ENCODE data around the gene CROCC2. TPM values are rescaled to one million over a fixed set of nuclear protein-coding genes. Genes with fewer than 3 reads are reported as not detected.

Gene CROCC2
- total RNA-seq, 2 experiments from 2014 or later, result not detected

- POLR2A ChIA-PET, result no interaction called here
- no peak overlapping the region for H2AFZ ChIP-seq (ENCODE audit: low read length)
- no TSS peak for BruUV-seq (replicated peaks)
- no peaks in the 10 kb centered on the region for H4K20me1 ChIP-seq (ENCODE audit: insufficient read depth, low read length)
- H3K36me3 ChIP-seq (ENCODE audit: insufficient read depth, low read length), result no peaks in the 10 kb centered on the region
- DNase-seq (ENCODE audit: low spot score), result no peak
- H3K9me2 ChIP-seq (ENCODE audit: insufficient read depth, low read length), result no peaks in the 10 kb centered on the region
- H3K9me3 ChIP-seq (ENCODE audit: low read length), result no peaks in the 10 kb centered on the region
- TF ChIP-seq EZH2phosphoT487 (IDR thresholded peaks at IDR 0.05; ENCODE audit: borderline replicate concordance, low read depth, low read length) (no peak), CTCF (conservative IDR thresholded peaks at IDR 0.05; ENCODE audit: low read length) (no peak)
- intact Hi-C loops (cut with micrococcal nuclease; ENCODE audit: unreplicated experiment), result no loop called here
- H3K4me2 ChIP-seq (ENCODE audit: low read length), result no peak overlapping the region
- CTCF ChIA-PET (ENCODE audit: unreplicated experiment), result no interaction called here
- H3K27ac ChIP-seq (ENCODE audit: low read depth, low read length, poor library complexity, severe bottlenecking), result no peak overlapping the region
- no peaks in the 10 kb centered on the region for H3K4me1 ChIP-seq (ENCODE audit: insufficient read depth, low read length, poor library complexity, severe bottlenecking)
- no peak overlapping the region for H3K4me3 ChIP-seq (ENCODE audit: low read depth, low read length, poor library complexity, severe bottlenecking)
- H3K79me2 ChIP-seq (ENCODE audit: insufficient read depth, low read depth, low read length), result no peaks in the 10 kb centered on the region
Observed at GRCh38 chr2:240963868-240964703, 58.0 kb downstream of the CROCC2 start.

- POLR2A ChIA-PET, result no interaction called here
- no peak for DNase-seq (ENCODE audit: low spot score)
Observed at GRCh38 chr2:240964704-240965295, 58.7 kb downstream of the CROCC2 start.

More at GRCh38 chr2:240964704-240965295, 58.7 kb downstream of the CROCC2 start:
- CTCF ChIA-PET (ENCODE audit: unreplicated experiment), result no interaction called here
- Histone ChIP-seq H3K27ac (ENCODE audit: low read depth, low read length, poor library complexity, severe bottlenecking) (no peak overlapping the region), H4K20me1 (ENCODE audit: insufficient read depth, low read length) (no peaks in the 10 kb centered on the region), H3K36me3 (ENCODE audit: insufficient read depth, low read length) (no peaks in the 10 kb centered on the region), H3K4me2 (ENCODE audit: low read length) (no peak overlapping the region), H3K4me3 (ENCODE audit: low read depth, low read length, poor library complexity, severe bottlenecking) (no peak overlapping the region), H3K9me3 (ENCODE audit: low read length) (no peaks in the 10 kb centered on the region), H3K4me1 (ENCODE audit: insufficient read depth, low read length, poor library complexity, severe bottlenecking) (no peaks in the 10 kb centered on the region), H2AFZ (ENCODE audit: low read length) (no peak overlapping the region), H3K79me2 (ENCODE audit: insufficient read depth, low read depth, low read length) (no peaks in the 10 kb centered on the region), H3K9me2 (ENCODE audit: insufficient read depth, low read length) (no peaks in the 10 kb centered on the region)
- TF ChIP-seq EZH2phosphoT487 (IDR thresholded peaks at IDR 0.05; ENCODE audit: borderline replicate concordance, low read depth, low read length), result no peak
- TF ChIP-seq CTCF (conservative IDR thresholded peaks at IDR 0.05; ENCODE audit: low read length), result no peak
- intact Hi-C loops (cut with micrococcal nuclease; ENCODE audit: unreplicated experiment), result no loop called here
- no TSS peak for BruUV-seq (replicated peaks)
